GM12878 (cell line): ENCODE data around the gene LRRC8A. TPM values are rescaled to one million over a fixed set of nuclear protein-coding genes. Genes with fewer than 3 reads are reported as not detected.

Source experiments
- ATAC-seq: fragments of 200-7000 bp; cut with Tn5 transposase; 3 replicates; pipeline ENCODE4 v1.9.1; 2020; ENCODE audit warnings: mild to moderate bottlenecking, moderate library complexity
- BruUV-seq: library from RNA; stranded (reverse); fragments of 400-500 nt; replicated peaks from 2 replicates; lab custom pipeline; 2021; lab: Mats Ljungman, UMichigan
- CTCF ChIA-PET: fragments of 300-600 bp; sonication (Branson Sonifier 250); formaldehyde crosslinking; extraction: SDS; loops from one replicate; lab custom pipeline; 2021; ENCODE audit warnings: inconsistent platforms; lab: Yijun Ruan, JAX
- POLR2A ChIA-PET: fragments of 350-600 bp; formaldehyde crosslinking; extraction: SDS; loops from one replicate; lab custom pipeline; 2021; ENCODE audit warnings: inconsistent platforms; lab: Charles Lee
- RAD21 ChIA-PET: fragments of 300-600 bp; sonication (Branson Sonifier 250); formaldehyde crosslinking; loops from one replicate; lab custom pipeline; 2023; ENCODE audit warnings: antibody characterized with exemption; ENCODE audit not compliant: unreplicated experiment; lab: Charles Lee
- SMC1A ChIA-PET: fragments of 300-600 bp; sonication (Branson Sonifier 250); formaldehyde crosslinking; loops from one replicate; lab custom pipeline; 2023; ENCODE audit not compliant: unreplicated experiment, uncharacterized antibody; lab: Charles Lee
- DNase-seq: peaks from one replicate; pipeline ENCODE4 v3.0.0-alpha.2; 2011; ENCODE audit warnings: low read depth, low spot score
- FAIRE-seq: peaks from 3 replicates; lab custom pipeline; 2011; peaks lifted over from hg19 to GRCh38; lab: Jason Lieb, UNC
- H2AFZ ChIP-seq: 2 replicates; pipeline ENCODE4 v1.6.0; 2011; ENCODE audit warnings: low read depth, low read length, control low read depth; ENCODE audit not compliant: control insufficient read depth
- H3K27ac ChIP-seq: 2 replicates; pipeline ENCODE4 v1.5.1; 2011; ENCODE audit warnings: control low read depth; ENCODE audit not compliant: control insufficient read depth, insufficient read depth
- H3K27me3 ChIP-seq, 2 experiments: replicated peaks in 1 of 2; 2 replicates each; pipeline versions ENCODE4 v1.6.0 to v1.6.1; 2011; ENCODE audit warnings: low read length in 1 of 2; ENCODE audit not compliant: control insufficient read depth in 2 of 2, insufficient read depth in 2 of 2
- H3K36me3 ChIP-seq, 2 experiments: 2 replicates each; pipeline ENCODE4 v1.5.1; 2011; ENCODE audit warnings: low read length in 1 of 2; ENCODE audit not compliant: control insufficient read depth in 2 of 2, insufficient read depth in 2 of 2
- H3K4me1 ChIP-seq: 2 replicates; pipeline ENCODE4 v1.6.1; 2011; ENCODE audit warnings: mild to moderate bottlenecking, low read length, moderate library complexity, mixed read lengths; ENCODE audit not compliant: control insufficient read depth, insufficient read depth
- H3K4me2 ChIP-seq: 2 replicates; pipeline ENCODE4 v1.6.0; 2011; ENCODE audit warnings: control low read depth; ENCODE audit not compliant: control insufficient read depth, insufficient read depth
- H3K4me3 ChIP-seq: fragments of 200-600 bp; sonication (generic); 2 replicates; pipeline ENCODE4 v1.5.1; 2016
- H3K79me2 ChIP-seq: 2 replicates; pipeline ENCODE4 v1.6.0; 2011; ENCODE audit warnings: low read length; ENCODE audit not compliant: control insufficient read depth, insufficient read depth
- H3K9ac ChIP-seq: 2 replicates; pipeline ENCODE4 v1.8.0; 2011; ENCODE audit warnings: low read length, control low read depth, mixed read lengths; ENCODE audit not compliant: control insufficient read depth, insufficient read depth
- H3K9me3 ChIP-seq: replicated peaks from 3 replicates; pipeline ENCODE4 v1.5.1; 2011; ENCODE audit warnings: mild to moderate bottlenecking, low read length; ENCODE audit not compliant: control insufficient read depth, insufficient read depth
- H4K20me1 ChIP-seq: 2 replicates; pipeline ENCODE4 v1.6.0; 2011; ENCODE audit not compliant: control insufficient read depth, insufficient read depth
- BMI1 ChIP-seq: fragments of 450-650 bp; IDR thresholded peaks from 2 replicates; pipeline ENCODE4 v1.6.1; 2016; ENCODE audit warnings: mild to moderate bottlenecking, moderate library complexity, borderline replicate concordance
- CBX5 ChIP-seq: sonication (generic); IDR thresholded peaks from 2 replicates; pipeline ENCODE4 v1.6.1; 2016; ENCODE audit warnings: low read depth, moderate library complexity, mild to moderate bottlenecking, inconsistent platforms
- HCFC1 ChIP-seq: fragments of 150-350 bp; IDR thresholded peaks from 2 replicates; pipeline ENCODE4 v1.6.1; 2014; ENCODE audit warnings: low read length
- HSF1 ChIP-seq: fragments of 150-350 bp; IDR thresholded peaks from 2 replicates; pipeline ENCODE4 v1.6.1; 2014; ENCODE audit warnings: mild to moderate bottlenecking, low read depth, low read length
- IKZF2 ChIP-seq, 2 experiments: fragments of 450-650 bp; IDR thresholded peaks; 2 replicates each; pipeline ENCODE4 v1.6.1; 2017; ENCODE audit warnings: mild to moderate bottlenecking in 2 of 2, moderate library complexity in 2 of 2
- KDM1A ChIP-seq: fragments of 200-600 bp; sonication (generic); IDR thresholded peaks from 2 replicates; pipeline ENCODE4 v1.6.1; 2016; ENCODE audit warnings: borderline replicate concordance
- PAX8 ChIP-seq: fragments of 450-650 bp; IDR thresholded peaks from 2 replicates; pipeline ENCODE4 v1.6.1; 2017; ENCODE audit warnings: mild to moderate bottlenecking, moderate library complexity
- RCOR1 ChIP-seq: conservative IDR thresholded peaks from 2 replicates; pipeline ENCODE4 v1.6.1; 2012; ENCODE audit warnings: low read depth, low read length, improper control_type of control experiment
- RELB ChIP-seq: fragments of 450-650 bp; IDR thresholded peaks from 2 replicates; pipeline ENCODE4 v1.6.1; 2017; ENCODE audit warnings: low read depth, mild to moderate bottlenecking, moderate library complexity
- RFX5 ChIP-seq: IDR thresholded peaks from 2 replicates; pipeline ENCODE4 v1.6.1; 2011; ENCODE audit warnings: low read depth, low read length, improper control_type of control experiment
- TCF7 ChIP-seq: IDR thresholded peaks from 2 replicates; pipeline ENCODE4 v1.6.1; 2014; ENCODE audit warnings: antibody characterized with exemption, borderline replicate concordance
- ZBTB33 ChIP-seq: fragments of 450-650 bp; IDR thresholded peaks from 2 replicates; pipeline ENCODE4 v1.6.1; 2017; ENCODE audit warnings: mild to moderate bottlenecking
- WGBS: methylation state at CpG from one replicate; pipeline ENCODE4 v1.1.6; 2016; ENCODE audit warnings: low lambda C conversion rate; ENCODE audit not compliant: insufficient replicate concordance, insufficient coverage; ENCODE audit errors: missing lambda C conversion rate; 5-methylcytosine and 5-hydroxymethylcytosine counted together
- in situ Hi-C: fragments of 300-500 bp; cut with MboI; formaldehyde crosslinking; loops from 9 replicates; pipeline ENCODE4 v1.14.3; 2018; ENCODE audit warnings: mixed read lengths
- intact Hi-C: fragments of 100-400 bp; cut with micrococcal nuclease; formaldehyde crosslinking; loops from one replicate; pipeline ENCODE4 v1.14.2; 2022; ENCODE audit not compliant: unreplicated experiment
- polyA plus RNA-seq, 11 experiments: library from polyadenylated mRNA; depleted of rRNA in 4 of 11; unstranded in 6 of 11; stranded (reverse) in 5 of 11; fragments of >200 nt; fragmentation: Nextera tagmentation in 4 of 11; fragmentation: Illumina TruSeq in 1 of 11; extraction: Ambion mirVana in 4 of 11; extraction: Trizol in 1 of 11; gene quantifications; 1 replicate in 1 of 11; 2 replicates in 10 of 11; pipeline versions ENCODE4 v1.2.1 to v1.2.3, GENCODE V29; 2011 to 2016; ENCODE audit warnings: inconsistent platforms in 2 of 11, missing spikeins in 2 of 11, low read depth in 1 of 11
- total RNA-seq, 4 experiments: library from RNA; depleted of rRNA in 3 of 4; stranded (reverse); fragments of >200 nt in 3 of 4; fragmentation: Illumina TruSeq in 1 of 4; extraction: Trizol in 1 of 4; gene quantifications; 2 replicates each; pipeline versions ENCODE4 v1.2.1 to v1.2.3, GENCODE V29; 2013 to 2021

The LRRC8A gene
- total and polyA plus RNA-seq, 10 of the 15 experiments (the other 5 are each of a cell fraction or from before 2014, with no cell fraction given): 1.6 to 15.9 (median 9.7) TPM

GRCh38 chr9:128901379-128901778, 19.4 kb downstream of the LRRC8A start:
- TF ChIP-seq RFX5: no peak
- Histone ChIP-seq H3K79me2 (no peaks in the 10 kb centered on the region), H3K4me2 (no peak overlapping the region), H3K9me3 (no peaks in the 10 kb centered on the region), H3K4me1 (peaks cover 31% of the 10 kb centered on the region), H3K27ac (peak overlapping the region; percentile 71), H3K4me3 (no peak overlapping the region), H3K9ac (no peak overlapping the region), H2AFZ (no peak overlapping the region), H3K36me3 (peaks cover 0 to 6% of the 10 kb centered on the region in 2 experiments; a peak in 3 of 4 replicates), H3K27me3 (no peaks in the 10 kb centered on the region), H4K20me1 (no peaks in the 10 kb centered on the region)
- DNase-seq (no peak), ATAC-seq (no peak), FAIRE-seq (no peak)
- ChIA-PET SMC1A (interaction anchor here (1.3 kb wide), 1 partner anchor 30 kb away, joined by 3 read pairs; no protein-coding TSS in a partner anchor), POLR2A (no interaction called here), CTCF (interaction anchor here (1.1 to 1.2 kb wide), 3 partner anchors 19 to 29 kb away, joined by 3 to 4 read pairs (median 3); partner anchors contain the start of gene KYAT1), RAD21 (no interaction called here)
- WGBS: 93% methylated on average over 7 of the region's 7 CpGs
- no TSS peak for BruUV-seq
- intact Hi-C loops: no loop called here
- in situ Hi-C loops: no loop called here

GRCh38 chr9:128901822-128902221, 19.9 kb downstream of the LRRC8A start:
- Histone ChIP-seq H3K4me1 (peaks cover 31% of the 10 kb centered on the region), H3K9me3 (no peaks in the 10 kb centered on the region), H3K4me2 (peak overlapping the region; percentile 69), H3K27ac (peak overlapping the region; percentile 71), H3K36me3 (peaks cover 0 to 6% of the 10 kb centered on the region in 2 experiments; a peak in 3 of 4 replicates), H3K27me3 (no peaks in the 10 kb centered on the region), H3K9ac (peak overlapping the region; percentile 20; the same call in 1 of the 2 replicates), H2AFZ (peak overlapping the region; percentile 31; the same call in 1 of the 2 replicates), H3K79me2 (no peaks in the 10 kb centered on the region), H3K4me3 (no peak overlapping the region), H4K20me1 (no peaks in the 10 kb centered on the region)
- SMC1A ChIA-PET: interaction anchor here (1.3 kb wide), 1 partner anchor 31 kb away, joined by 3 read pairs; no protein-coding TSS in a partner anchor
- no TSS peak for BruUV-seq
- intact Hi-C loops (no loop called here), in situ Hi-C loops (no loop called here)
- no peak for DNase-seq
- RAD21 ChIA-PET: no interaction called here
- ATAC-seq: peak; percentile 44
- 74% methylated on average over 5 of the region's 5 CpGs for WGBS
- CTCF ChIA-PET: interaction anchor here (0.6 to 1.1 kb wide), 2 partner anchors 21 to 192 kb away, joined by 3 to 4 read pairs; partner anchors contain the start of gene KYAT1
- POLR2A ChIA-PET: no interaction called here
- FAIRE-seq: no peak
- TF ChIP-seq HCFC1: no peak
- no peak for TF ChIP-seq RCOR1
- TF ChIP-seq IKZF2 (IDR thresholded peaks at IDR 0.05): no peak
- no peak for TF ChIP-seq TCF7
- TF ChIP-seq PAX8: no peak
- TF ChIP-seq KDM1A: no peak
- TF ChIP-seq CBX5: no peak
- TF ChIP-seq RELB: no peak
- TF ChIP-seq BMI1: no peak
- no peak for TF ChIP-seq HSF1
- TF ChIP-seq ZBTB33: no peak
